ENCODE results near the gene ZBTB8B. TPM values are rescaled to one million over a fixed set of nuclear protein-coding genes. Genes with fewer than 3 reads are reported as not detected.

Gene ZBTB8B
- total RNA-seq, 1 experiment from 2014 or later, result 0.17 TPM

DNA sequence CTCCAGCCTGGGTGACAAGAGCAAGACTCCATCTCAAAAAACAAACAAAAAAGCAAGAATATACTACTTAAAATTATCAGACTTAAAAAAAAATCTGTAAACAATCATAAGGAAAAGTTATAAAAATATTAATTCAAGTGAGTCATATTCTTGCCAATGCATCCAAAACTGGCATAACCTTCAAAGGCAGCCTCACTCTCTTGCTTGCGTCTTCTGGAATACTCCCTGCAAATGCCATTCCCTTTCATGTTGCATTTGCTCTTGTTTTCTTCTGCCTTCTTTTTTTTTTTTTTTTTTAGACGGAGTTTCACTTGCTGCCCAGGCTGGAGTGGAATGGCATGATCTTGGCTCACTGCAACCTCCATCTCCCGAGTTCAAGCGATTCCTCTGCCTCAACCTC lies 42.1 kb downstream of the ZBTB8B start:
- DNase-seq (ENCODE audit: low read depth), result no peak

DNA sequence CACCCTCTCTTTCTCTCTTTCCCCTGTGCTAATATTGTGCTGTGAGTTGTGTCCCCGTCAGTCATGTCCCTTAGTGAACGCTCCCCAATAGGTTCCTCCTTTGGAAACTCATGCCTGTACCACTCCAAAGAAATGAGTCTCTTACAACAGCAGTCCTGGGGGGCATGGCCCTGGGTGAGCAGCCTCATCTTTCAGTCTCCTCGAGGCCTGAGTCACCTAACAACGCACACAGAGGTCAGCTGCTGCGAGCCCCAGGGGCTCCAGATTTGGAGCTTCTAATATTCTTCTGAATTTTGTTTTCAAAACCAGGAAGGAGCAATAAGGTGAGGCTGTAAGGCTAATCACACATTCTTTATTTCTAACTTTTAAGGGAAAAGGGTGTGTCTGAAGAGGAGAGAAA lies 43.9 kb downstream of the ZBTB8B start:
- peak; percentile 49 for DNase-seq (ENCODE audit: low read depth)

DNA sequence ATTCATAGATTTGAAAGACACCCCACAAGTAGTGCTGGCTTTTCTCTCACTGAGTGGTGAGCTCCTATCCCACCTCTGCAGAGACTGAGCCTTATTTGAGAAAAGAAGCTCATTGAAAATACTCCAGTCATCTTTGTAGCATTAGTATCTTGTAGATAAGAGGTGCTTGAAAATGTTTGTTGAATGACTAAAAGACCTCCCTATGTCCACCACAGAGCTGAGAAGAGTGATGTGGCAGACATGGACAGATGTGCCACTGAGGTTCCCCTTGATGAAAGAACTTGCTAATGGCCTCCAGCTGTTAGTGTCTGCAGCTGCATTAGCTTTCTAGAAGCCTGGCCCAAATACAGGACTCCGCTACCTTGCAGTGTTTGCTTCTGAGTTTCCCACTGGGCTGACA lies 45.1 kb downstream of the ZBTB8B start:
- DNase-seq (ENCODE audit: low read depth), result no peak

Other genes with a start within 250 kb of the ZBTB8B start
- gene TMEM234, start 242.7 kb upstream of the ZBTB8B start, total RNA-seq (2014; rRNA removed; shearing (Covaris generic)), result 6.4 and 8.7 TPM in 2 replicates
- 682 and 715 TPM in 2 replicates for gene EIF3I, start 242.7 kb upstream of the ZBTB8B start, total RNA-seq (2014; rRNA removed; shearing (Covaris generic))
- not detected in 2 replicates for gene FAM167B, start 217.8 kb upstream of the ZBTB8B start, total RNA-seq (2014; rRNA removed; shearing (Covaris generic))
- 0.06 TPM in 1 of 2 replicates, not detected in the other for gene LCK, start 213.8 kb upstream of the ZBTB8B start, total RNA-seq (2014; rRNA removed; shearing (Covaris generic))
- gene HDAC1, start 173.0 kb upstream of the ZBTB8B start, total RNA-seq (2014; rRNA removed; shearing (Covaris generic)), result 96.9 and 122 TPM in 2 replicates
- gene MARCKSL1, start 128.8 kb upstream of the ZBTB8B start, total RNA-seq (2014; rRNA removed; shearing (Covaris generic)), result 132 and 151 TPM in 2 replicates
- 0.48 and 2.7 TPM in 2 replicates for gene FAM229A, start 102.6 kb upstream of the ZBTB8B start, total RNA-seq (2014; rRNA removed; shearing (Covaris generic))
- gene TSSK3, start 102.5 kb upstream of the ZBTB8B start, total RNA-seq (2014; rRNA removed; shearing (Covaris generic)), result 1.9 TPM in 1 of 2 replicates, not detected in the other
- gene BSDC1, start 70.6 kb upstream of the ZBTB8B start, total RNA-seq (2014; rRNA removed; shearing (Covaris generic)), result 69.0 and 75.7 TPM in 2 replicates
- gene ZBTB8A, start 74.4 kb downstream of the ZBTB8B start, total RNA-seq (2014; rRNA removed; shearing (Covaris generic)), result 3.2 and 6.2 TPM in 2 replicates
- 94.3 and 101 TPM in 2 replicates for gene ZBTB8OS, start 185.5 kb downstream of the ZBTB8B start, total RNA-seq (2014; rRNA removed; shearing (Covaris generic))
- 100 and 152 TPM in 2 replicates for gene RBBP4, start 186.1 kb downstream of the ZBTB8B start, total RNA-seq (2014; rRNA removed; shearing (Covaris generic))
- gene SYNC, start 237.7 kb downstream of the ZBTB8B start, total RNA-seq (2014; rRNA removed; shearing (Covaris generic)), result 52.8 and 63.1 TPM in 2 replicates